ENCODE results near the gene DPP4.

Gene DPP4

GRCh38 chr2:162085090-162085891 lies 11.3 kb upstream of the DPP4 start:
- DNase-seq = no peak

- DNase-seq = no peak
These were observed 10.5 kb upstream of the DPP4 start for GRCh38 chr2:162084536-162084935.

- no peak for DNase-seq
These were observed 8.7 kb upstream of the DPP4 start for GRCh38 chr2:162082681-162083080.

GRCh38 chr2:162082036-162082435 lies 8.0 kb upstream of the DPP4 start:
- no peak for DNase-seq

GRCh38 chr2:162079514-162079913 lies 5.5 kb upstream of the DPP4 start:
- DNase-seq = no peak

GRCh38 chr2:162075689-162076132 lies 1.7 kb upstream of the DPP4 start:
- no peak for DNase-seq

- DNase-seq = no peak
These were observed 1.1 kb upstream of the DPP4 start for GRCh38 chr2:162074928-162075688.

- no peak for DNase-seq
These were observed 549 bp upstream of the DPP4 start for GRCh38 chr2:162074632-162074895.

GRCh38 chr2:162072976-162073887 lies 783 bp downstream of the DPP4 start:
- DNase-seq = no peak

- DNase-seq = no peak
These were observed 1.8 kb downstream of the DPP4 start for GRCh38 chr2:162072181-162072702.

GRCh38 chr2:162071001-162071400 lies 3.0 kb downstream of the DPP4 start:
- no peak for DNase-seq

GRCh38 chr2:162070228-162070936 lies 3.6 kb downstream of the DPP4 start:
- no peak for DNase-seq

- peak; percentile 60 for DNase-seq
These were observed 4.6 kb downstream of the DPP4 start for GRCh38 chr2:162069267-162069903.

GRCh38 chr2:162067596-162067995 lies 6.4 kb downstream of the DPP4 start:
- no peak for DNase-seq

- DNase-seq = no peak
These were observed 8.2 kb downstream of the DPP4 start for GRCh38 chr2:162065767-162066166.

- no peak for DNase-seq
These were observed 10.1 kb downstream of the DPP4 start for GRCh38 chr2:162063899-162064298.

GRCh38 chr2:162063281-162063680 lies 10.7 kb downstream of the DPP4 start:
- DNase-seq = no peak

- DNase-seq = peak; percentile 82
These were observed 11.5 kb downstream of the DPP4 start for GRCh38 chr2:162062559-162062958.

GRCh38 chr2:162061021-162061420 lies 13.0 kb downstream of the DPP4 start:
- DNase-seq = no peak

- DNase-seq = no peak
These were observed 13.5 kb downstream of the DPP4 start for GRCh38 chr2:162060532-162060931.

- no peak for DNase-seq
These were observed 14.9 kb downstream of the DPP4 start for GRCh38 chr2:162058973-162059668.
